ENCODE data around the gene EID3. TPM values are rescaled to one million over a fixed set of nuclear protein-coding genes. Genes with fewer than 3 reads are reported as not detected.

The EID3 gene
- total and polyA plus RNA-seq, 2 donors (not counting 1 experiment from before 2014, with no cell fraction given) = 2.3 to 18.0 TPM

- Histone ChIP-seq H3K4me3 (replicated peaks in 1 of 4; ENCODE audit: control extremely low read depth in 1 of 4, insufficient read depth in 1 of 4, low read depth in 3 of 4, low read length in 4 of 4) (no peak overlapping the region), H3K9ac (ENCODE audit: insufficient read depth, low read length) (no peak overlapping the region), H3K4me1 (ENCODE audit: control insufficient read depth, extremely low read depth, insufficient read depth, low read length) (no peaks in the 10 kb centered on the region), H4K20me1 (ENCODE audit: control insufficient read depth, extremely low read depth, insufficient read depth, low read length) (no peaks in the 10 kb centered on the region), H3K36me3 (ENCODE audit: control insufficient read depth, insufficient read depth, low read length) (peaks cover 19% of the 10 kb centered on the region), H2AFZ (ENCODE audit: low read length) (no peak overlapping the region), H3K79me2 (ENCODE audit: control insufficient read depth, insufficient read depth, low read length) (peaks cover 11% of the 10 kb centered on the region), H3K4me2 (ENCODE audit: extremely low read depth, insufficient read depth, low read length) (no peak overlapping the region), H3K9me3 (ENCODE audit: control insufficient read depth, insufficient read depth, low read depth, low read length) (no peaks in the 10 kb centered on the region), H3K27ac (ENCODE audit: insufficient read depth, low read length) (no peak overlapping the region), H3K27me3 (ENCODE audit: control insufficient read depth, insufficient read depth, low read length) (no peaks in the 10 kb centered on the region)
- no peak for DNase-seq (ENCODE audit: low read depth in 2 of 2)
- TF ChIP-seq, protein P1, sequence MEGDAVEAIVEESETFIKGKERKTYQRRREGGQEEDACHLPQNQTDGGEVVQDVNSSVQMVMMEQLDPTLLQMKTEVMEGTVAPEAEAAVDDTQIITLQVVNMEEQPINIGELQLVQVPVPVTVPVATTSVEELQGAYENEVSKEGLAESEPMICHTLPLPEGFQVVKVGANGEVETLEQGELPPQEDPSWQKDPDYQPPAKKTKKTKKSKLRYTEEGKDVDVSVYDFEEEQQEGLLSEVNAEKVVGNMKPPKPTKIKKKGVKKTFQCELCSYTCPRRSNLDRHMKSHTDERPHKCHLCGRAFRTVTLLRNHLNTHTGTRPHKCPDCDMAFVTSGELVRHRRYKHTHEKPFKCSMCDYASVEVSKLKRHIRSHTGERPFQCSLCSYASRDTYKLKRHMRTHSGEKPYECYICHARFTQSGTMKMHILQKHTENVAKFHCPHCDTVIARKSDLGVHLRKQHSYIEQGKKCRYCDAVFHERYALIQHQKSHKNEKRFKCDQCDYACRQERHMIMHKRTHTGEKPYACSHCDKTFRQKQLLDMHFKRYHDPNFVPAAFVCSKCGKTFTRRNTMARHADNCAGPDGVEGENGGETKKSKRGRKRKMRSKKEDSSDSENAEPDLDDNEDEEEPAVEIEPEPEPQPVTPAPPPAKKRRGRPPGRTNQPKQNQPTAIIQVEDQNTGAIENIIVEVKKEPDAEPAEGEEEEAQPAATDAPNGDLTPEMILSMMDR (conservative IDR thresholded peaks at IDR 0.05 in 1 of 2, IDR thresholded peaks at IDR 0.05 in 1 of 2; ENCODE audit: low read depth in 1 of 2, low read length in 2 of 2) = no peak
- no peak for TF ChIP-seq EZH2 (IDR thresholded peaks at IDR 0.05; ENCODE audit: low read length, missing control alignments)
Observed at GRCh38 chr12:104353012-104353981, 49.8 kb downstream of the EID3 start.

GRCh38 chr12:104354167-104354867 lies 50.8 kb downstream of the EID3 start:
- Histone ChIP-seq H2AFZ (ENCODE audit: low read length) (no peak overlapping the region), H3K9me3 (ENCODE audit: control insufficient read depth, insufficient read depth, low read depth, low read length) (no peaks in the 10 kb centered on the region), H4K20me1 (ENCODE audit: control insufficient read depth, extremely low read depth, insufficient read depth, low read length) (no peaks in the 10 kb centered on the region), H3K9ac (ENCODE audit: insufficient read depth, low read length) (no peak overlapping the region), H3K27me3 (ENCODE audit: control insufficient read depth, insufficient read depth, low read length) (no peaks in the 10 kb centered on the region), H3K36me3 (ENCODE audit: control insufficient read depth, insufficient read depth, low read length) (peaks cover 13% of the 10 kb centered on the region), H3K4me1 (ENCODE audit: control insufficient read depth, extremely low read depth, insufficient read depth, low read length) (no peaks in the 10 kb centered on the region), H3K27ac (ENCODE audit: insufficient read depth, low read length) (no peak overlapping the region), H3K4me3 (replicated peaks in 1 of 4; ENCODE audit: control extremely low read depth in 1 of 4, insufficient read depth in 1 of 4, low read depth in 3 of 4, low read length in 4 of 4) (no peak overlapping the region), H3K4me2 (ENCODE audit: extremely low read depth, insufficient read depth, low read length) (no peak overlapping the region), H3K79me2 (ENCODE audit: control insufficient read depth, insufficient read depth, low read length) (peaks cover 8% of the 10 kb centered on the region)
- TF ChIP-seq, protein P1 (conservative IDR thresholded peaks at IDR 0.05 in 1 of 2, IDR thresholded peaks at IDR 0.05 in 1 of 2; ENCODE audit: low read depth in 1 of 2, low read length in 2 of 2) = no peak
- no peak for TF ChIP-seq EZH2 (IDR thresholded peaks at IDR 0.05; ENCODE audit: low read length, missing control alignments)
- no peak for DNase-seq (ENCODE audit: low read depth in 2 of 2)

Other genes with a start within 250 kb of the EID3 start
- 28.0 and 36.2 TPM in 2 replicates for gene HCFC2, start 239.2 kb upstream of the EID3 start, total RNA-seq
- 16.4 and 27.0 TPM in 2 replicates for gene HCFC2, start 239.2 kb upstream of the EID3 start, polyA plus RNA-seq
- gene NFYB, start 165.5 kb upstream of the EID3 start, total RNA-seq = 32.2 and 48.0 TPM in 2 replicates
- 30.0 and 39.9 TPM in 2 replicates for gene NFYB, start 165.5 kb upstream of the EID3 start, polyA plus RNA-seq
- 737 and 1,000 TPM in 2 replicates for gene TXNRD1, start 88.0 kb upstream of the EID3 start, total RNA-seq
- gene TXNRD1, start 88.0 kb upstream of the EID3 start, polyA plus RNA-seq = 436 and 556 TPM in 2 replicates
- gene CHST11, start 153.2 kb downstream of the EID3 start, total RNA-seq = 2.6 and 3.5 TPM in 2 replicates
- 9.0 and 9.1 TPM in 2 replicates for gene CHST11, start 153.2 kb downstream of the EID3 start, polyA plus RNA-seq

Measured in fibroblast of lung (primary cell).